Large intestine (tissue), 3 donors: ENCODE results near the gene TMEM132D. TPM values are rescaled to one million over a fixed set of nuclear protein-coding genes. Genes with fewer than 3 reads are reported as not detected.

ENCODE experiments used
- DNase-seq, 2 donors: peaks; one replicate each; pipeline versions ENCODE4 v3.0.0 to v3.0.0-alpha.2; 2013
- H3K27ac ChIP-seq: one replicate; pipeline ENCODE4 v1.5.1; 2013; ENCODE audit warnings: low read length
- H3K27me3 ChIP-seq: 2 replicates; pipeline ENCODE4 v1.6.1; 2013; ENCODE audit warnings: low read length; ENCODE audit not compliant: control insufficient read depth, insufficient read depth
- H3K36me3 ChIP-seq: 2 replicates; pipeline ENCODE4 v1.6.1; 2013; ENCODE audit warnings: low read length; ENCODE audit not compliant: control insufficient read depth, insufficient read depth
- H3K4me1 ChIP-seq: one replicate; pipeline ENCODE4 v1.6.1; 2013; ENCODE audit warnings: low read length; ENCODE audit not compliant: control insufficient read depth, insufficient read depth
- H3K4me3 ChIP-seq: one replicate; pipeline ENCODE4 v1.5.1; 2013; ENCODE audit warnings: low read length
- H3K9me3 ChIP-seq: one replicate; pipeline ENCODE4 v1.6.1; 2013; ENCODE audit warnings: mild to moderate bottlenecking, low read depth, low read length, moderate library complexity; ENCODE audit not compliant: control insufficient read depth
- WGBS: methylation state at CpG from one replicate; pipeline ENCODE4 v1.1.5; 2013; ENCODE audit warnings: low lambda C conversion rate; ENCODE audit not compliant: insufficient coverage; 5-methylcytosine and 5-hydroxymethylcytosine counted together
- polyA plus RNA-seq: library from polyadenylated mRNA; unstranded; fragments of 120-200 nt; gene quantifications from one replicate; pipeline ENCODE4 v1.2.1, GENCODE V29; 2013

The TMEM132D gene
- polyA plus RNA-seq, 1 donor, result 0.55 TPM

DNA sequence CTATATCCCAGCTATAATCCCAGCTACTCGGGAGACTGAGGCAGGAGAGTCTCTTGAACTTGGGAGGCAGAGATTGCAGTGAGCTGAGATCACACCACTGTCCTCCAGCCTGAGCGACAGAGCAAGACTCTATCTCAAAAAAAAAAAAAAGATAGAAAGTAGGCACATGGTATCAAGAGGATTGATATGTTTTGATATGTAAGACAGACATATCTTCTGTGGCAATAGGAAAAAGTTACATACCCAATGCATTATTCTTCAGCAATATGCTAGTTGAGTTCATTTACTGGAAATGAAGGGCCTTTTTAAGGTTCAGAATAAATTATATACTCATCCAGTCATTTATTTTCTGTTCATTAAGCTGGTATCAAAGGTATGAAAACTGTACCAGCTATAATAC, 657.2 kb downstream of the TMEM132D start:
- no peak overlapping the region for H3K27ac ChIP-seq
- no peaks in the 10 kb centered on the region for H3K36me3 ChIP-seq
- H3K4me1 ChIP-seq, result no peaks in the 10 kb centered on the region
- H3K27me3 ChIP-seq, result no peaks in the 10 kb centered on the region
- H3K4me3 ChIP-seq, result no peak overlapping the region
- no peaks in the 10 kb centered on the region for H3K9me3 ChIP-seq
- whole genome bisulfite sequencing, result 88% methylated on average over 1 of the region's 2 CpGs
- no peak for DNase-seq

DNA sequence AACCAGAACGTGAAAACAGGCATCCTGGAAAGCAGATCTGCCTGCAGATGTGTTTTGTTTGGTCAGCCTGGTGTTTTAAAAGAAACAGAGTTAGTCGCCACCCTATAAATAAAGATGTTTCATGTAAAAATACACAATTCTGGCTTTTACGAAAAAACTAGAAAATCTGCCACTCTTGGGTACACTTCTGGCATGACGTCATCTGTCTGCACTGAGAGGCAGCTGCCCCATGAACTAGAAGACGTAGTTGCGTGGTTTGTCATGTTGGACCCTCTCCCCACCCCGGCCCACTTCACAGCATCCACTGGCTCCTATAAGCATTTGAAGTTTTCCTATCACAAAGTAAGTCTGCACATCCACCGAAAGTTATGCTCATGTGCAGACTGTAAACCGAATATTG, 658.1 kb downstream of the TMEM132D start:
- no peaks in the 10 kb centered on the region for H3K27me3 ChIP-seq
- H3K4me3 ChIP-seq, result no peak overlapping the region
- H3K36me3 ChIP-seq, result no peaks in the 10 kb centered on the region
- H3K9me3 ChIP-seq, result no peaks in the 10 kb centered on the region
- no peak overlapping the region for H3K27ac ChIP-seq
- DNase-seq, result no peak
- no peaks in the 10 kb centered on the region for H3K4me1 ChIP-seq
- WGBS, result 86% methylated on average over 1 of the region's 9 CpGs

DNA sequence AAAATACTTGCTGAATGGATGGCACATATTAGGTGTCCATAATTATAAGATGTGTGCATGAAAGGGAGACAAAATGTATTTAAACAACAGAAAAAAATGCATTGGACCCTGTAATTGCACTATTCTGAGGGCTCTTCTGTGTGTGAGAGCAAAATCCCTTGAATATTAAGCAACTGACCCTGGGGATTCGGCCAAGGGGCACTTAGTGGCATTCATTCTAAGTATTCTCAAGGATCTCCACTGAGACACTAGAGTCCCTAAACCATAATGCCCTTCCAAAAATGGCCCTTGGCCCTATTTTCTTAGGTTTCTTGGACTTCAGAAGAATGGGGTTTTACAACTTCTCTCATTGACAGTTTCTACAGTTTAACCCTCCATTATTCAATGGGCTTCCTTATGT, 662.0 kb downstream of the TMEM132D start:
- no peak for DNase-seq
- Histone ChIP-seq H3K4me1 (no peaks in the 10 kb centered on the region), H3K9me3 (no peaks in the 10 kb centered on the region), H3K27ac (no peak overlapping the region), H3K4me3 (no peak overlapping the region), H3K27me3 (no peaks in the 10 kb centered on the region), H3K36me3 (no peaks in the 10 kb centered on the region)
- no CpG with 5 or more reads among the region's 1 CpG for WGBS

DNA sequence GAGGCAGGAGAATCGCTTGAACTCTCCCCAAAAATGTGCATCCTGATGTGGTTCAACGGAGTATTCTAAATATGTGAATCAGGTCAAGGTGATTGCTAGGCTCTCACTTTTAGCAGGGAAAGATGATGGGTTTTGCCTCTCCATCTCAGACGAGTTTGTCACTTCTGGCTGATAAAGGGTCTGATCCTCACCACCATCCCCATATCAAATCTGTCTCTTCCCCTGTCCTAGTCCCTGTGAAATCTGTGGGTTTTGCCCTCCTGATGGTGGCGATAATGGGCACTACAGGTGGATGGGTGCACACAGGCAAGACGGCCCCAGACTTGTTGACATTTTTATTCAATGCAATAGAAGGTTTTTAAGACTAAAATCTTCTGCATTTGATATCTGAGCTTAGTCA, 665.9 kb downstream of the TMEM132D start:
- no peaks in the 10 kb centered on the region for H3K4me1 ChIP-seq
- H3K4me3 ChIP-seq, result no peak overlapping the region
- DNase-seq, result no peak
- H3K27me3 ChIP-seq, result no peaks in the 10 kb centered on the region
- H3K9me3 ChIP-seq, result no peaks in the 10 kb centered on the region
- no peak overlapping the region for H3K27ac ChIP-seq
- no peaks in the 10 kb centered on the region for H3K36me3 ChIP-seq
- no CpG with 5 or more reads among the region's 5 CpGs for WGBS

DNA sequence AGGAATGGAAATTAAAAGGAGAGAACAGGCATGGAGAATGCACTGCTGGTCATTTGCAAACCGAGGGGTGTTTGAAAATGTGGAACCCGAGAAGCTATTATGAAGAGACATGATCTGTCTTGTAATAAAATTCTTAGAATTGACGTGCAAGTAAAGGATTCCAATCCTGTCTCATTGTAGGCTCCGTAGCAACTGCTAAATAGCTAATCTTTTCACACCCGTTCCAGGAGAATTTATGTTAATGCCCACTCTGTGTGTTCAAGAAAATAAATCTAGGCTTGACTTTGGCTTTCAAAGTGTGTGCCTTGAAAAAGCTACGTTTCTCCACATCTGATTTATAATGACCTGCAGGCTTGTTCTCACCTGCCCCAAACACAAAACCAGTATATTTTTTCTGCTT, 669.6 kb downstream of the TMEM132D start:
- H3K27ac ChIP-seq, result no peak overlapping the region
- no peaks in the 10 kb centered on the region for H3K36me3 ChIP-seq
- WGBS, result 82% methylated on average over 4 of the region's 6 CpGs
- H3K27me3 ChIP-seq, result no peaks in the 10 kb centered on the region
- DNase-seq, result no peak
- no peaks in the 10 kb centered on the region for H3K9me3 ChIP-seq
- no peaks in the 10 kb centered on the region for H3K4me1 ChIP-seq
- H3K4me3 ChIP-seq, result no peak overlapping the region

DNA sequence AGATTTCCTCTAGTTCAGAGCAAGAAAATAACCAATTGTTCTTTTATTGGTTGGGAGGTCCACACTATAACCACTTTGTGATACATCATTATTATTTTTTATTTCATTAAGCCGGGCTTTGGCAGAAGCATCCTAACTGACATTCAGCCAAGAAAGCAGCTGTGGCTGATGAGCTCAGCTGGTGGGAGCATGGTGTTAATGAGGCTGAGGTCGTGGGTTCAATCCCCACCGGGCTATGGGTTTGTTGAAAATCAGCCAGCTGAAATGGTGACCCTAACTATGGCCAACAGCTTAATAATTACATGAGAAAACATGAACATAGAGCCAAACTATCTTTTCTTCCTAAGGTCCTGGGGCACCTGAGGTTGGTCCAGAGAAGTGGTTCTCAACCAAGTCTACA, 672.3 kb downstream of the TMEM132D start:
- Histone ChIP-seq H3K27ac (no peak overlapping the region), H3K27me3 (no peaks in the 10 kb centered on the region), H3K36me3 (no peaks in the 10 kb centered on the region), H3K4me3 (no peak overlapping the region), H3K4me1 (no peaks in the 10 kb centered on the region), H3K9me3 (no peaks in the 10 kb centered on the region)
- no CpG with 5 or more reads among the region's 3 CpGs for WGBS
- no peak for DNase-seq

DNA sequence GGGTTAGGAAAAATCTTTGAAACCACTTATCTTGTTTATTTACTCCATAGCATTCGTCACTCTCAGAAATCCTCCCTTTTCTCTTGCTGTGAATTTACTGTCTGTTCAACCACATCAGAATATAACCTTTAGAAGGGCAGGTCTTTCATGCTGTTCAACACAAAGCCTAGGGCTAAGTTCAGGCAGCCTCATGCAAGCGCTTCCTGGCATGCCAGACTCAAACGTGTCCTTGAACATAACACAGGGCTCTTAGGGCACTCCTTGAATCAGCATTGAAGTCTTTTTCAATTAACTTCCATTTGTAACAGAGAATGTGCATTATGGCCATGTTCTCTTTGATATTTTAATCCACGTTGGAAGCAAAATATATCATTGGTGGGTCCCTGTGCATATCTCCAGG, 672.8 kb downstream of the TMEM132D start:
- no peaks in the 10 kb centered on the region for H3K4me1 ChIP-seq
- no peak for DNase-seq
- no peaks in the 10 kb centered on the region for H3K27me3 ChIP-seq
- H3K9me3 ChIP-seq, result no peaks in the 10 kb centered on the region
- H3K4me3 ChIP-seq, result no peak overlapping the region
- WGBS, result 100% methylated on average over 1 of the region's 4 CpGs
- H3K27ac ChIP-seq, result no peak overlapping the region
- H3K36me3 ChIP-seq, result no peaks in the 10 kb centered on the region

DNA sequence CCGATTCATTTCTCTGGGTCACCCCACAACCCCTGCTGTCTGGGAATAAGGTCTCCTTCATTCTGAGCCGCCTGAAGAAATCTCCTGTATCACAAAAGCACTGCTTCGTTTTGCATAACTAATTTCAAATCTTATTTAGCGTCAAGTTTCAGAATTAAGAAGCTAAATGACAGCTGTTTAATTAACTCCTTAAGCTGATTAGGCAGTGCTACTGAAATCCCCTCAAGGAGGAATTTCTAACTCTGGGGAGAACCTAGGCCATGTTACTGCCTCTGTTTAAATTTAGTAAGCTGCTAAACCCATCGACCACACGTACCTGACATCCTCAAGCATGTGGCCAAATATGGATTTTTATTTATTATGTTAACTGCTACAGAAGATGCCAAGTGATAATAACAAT, 677.0 kb downstream of the TMEM132D start:
- no peak for DNase-seq
- WGBS, result 100% methylated on average over 1 of the region's 6 CpGs
- Histone ChIP-seq H3K27ac (no peak overlapping the region), H3K9me3 (no peaks in the 10 kb centered on the region), H3K4me1 (no peaks in the 10 kb centered on the region), H3K36me3 (no peaks in the 10 kb centered on the region), H3K4me3 (no peak overlapping the region), H3K27me3 (no peaks in the 10 kb centered on the region)

DNA sequence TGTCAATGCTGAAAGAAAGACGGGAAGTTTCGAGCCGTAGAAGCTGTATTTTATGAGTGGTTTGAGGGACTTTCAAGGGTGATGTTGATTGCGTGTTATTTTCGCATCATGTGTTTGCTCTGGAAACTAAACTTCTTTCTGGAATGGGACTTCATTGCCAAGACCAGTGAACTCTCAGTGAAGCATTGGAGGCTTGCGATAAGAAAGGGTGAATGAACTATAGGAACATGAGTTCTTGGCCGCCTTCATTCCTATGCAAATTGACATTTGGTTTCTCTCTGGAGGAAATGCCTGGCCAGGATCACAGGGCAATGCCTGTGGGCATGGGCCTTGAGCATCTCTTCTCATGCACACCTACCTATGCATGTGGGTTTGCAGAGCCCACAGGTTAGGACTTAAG, 677.8 kb downstream of the TMEM132D start:
- Histone ChIP-seq H3K27me3 (no peaks in the 10 kb centered on the region), H3K4me3 (no peak overlapping the region), H3K27ac (no peak overlapping the region), H3K9me3 (no peaks in the 10 kb centered on the region), H3K4me1 (no peaks in the 10 kb centered on the region), H3K36me3 (no peaks in the 10 kb centered on the region)
- no peak for DNase-seq
- WGBS, result no CpG with 5 or more reads among the region's 7 CpGs

DNA sequence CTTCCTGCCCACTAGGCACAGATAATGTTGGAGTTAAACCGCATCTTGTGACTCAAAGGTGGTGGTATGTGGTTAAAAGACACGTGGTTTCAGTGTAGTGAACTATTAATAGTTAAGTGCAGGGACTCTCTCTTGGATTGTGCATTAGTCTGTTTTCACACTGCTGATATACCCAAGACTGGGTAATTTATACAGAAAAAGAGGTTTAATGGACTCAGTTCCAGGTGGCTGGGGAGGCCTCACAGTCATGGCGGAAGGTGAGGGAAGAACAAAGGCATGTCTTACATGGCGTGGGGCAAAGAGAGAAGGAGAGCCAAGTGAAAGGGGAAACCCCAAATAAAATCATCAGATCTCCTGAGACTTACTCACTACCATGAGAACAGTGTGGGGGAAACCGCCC, 688.3 kb downstream of the TMEM132D start:
- no peak overlapping the region for H3K4me3 ChIP-seq
- no peaks in the 10 kb centered on the region for H3K9me3 ChIP-seq
- peaks cover 17% of the 10 kb centered on the region for H3K4me1 ChIP-seq
- no peaks in the 10 kb centered on the region for H3K36me3 ChIP-seq
- H3K27ac ChIP-seq, result no peak overlapping the region
- no peaks in the 10 kb centered on the region for H3K27me3 ChIP-seq
- no peak for DNase-seq
- 80% methylated on average over 1 of the region's 5 CpGs for WGBS

DNA sequence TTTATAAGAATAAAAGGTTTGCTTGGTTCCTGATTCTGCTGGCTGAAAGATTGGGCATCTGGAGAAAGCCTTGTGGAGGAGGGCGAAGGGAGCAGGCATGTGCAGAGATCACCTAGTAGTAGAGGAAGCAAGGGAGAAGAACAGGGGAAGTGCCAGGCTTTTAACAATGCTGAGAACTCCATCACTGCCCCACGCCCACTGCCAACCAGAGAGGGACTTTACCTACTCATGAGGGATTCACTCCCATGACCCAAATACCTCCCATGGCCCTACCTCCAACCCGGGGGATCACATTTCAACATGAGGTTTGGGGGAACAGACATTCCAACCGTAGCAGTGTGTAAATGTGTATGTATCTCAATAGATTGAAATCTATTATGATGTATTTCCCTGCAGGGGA, 690.3 kb downstream of the TMEM132D start:
- WGBS, result no CpG with 5 or more reads among the region's 4 CpGs
- H3K4me1 ChIP-seq, result peaks cover 17% of the 10 kb centered on the region

More for the DNA sequence above, 690.3 kb downstream of the TMEM132D start:
- DNase-seq, result no peak
- H3K27me3 ChIP-seq, result no peaks in the 10 kb centered on the region
- H3K9me3 ChIP-seq, result no peaks in the 10 kb centered on the region
- no peak overlapping the region for H3K4me3 ChIP-seq
- no peak overlapping the region for H3K27ac ChIP-seq
- H3K36me3 ChIP-seq, result no peaks in the 10 kb centered on the region
